ENCODE results near the gene DUSP16.
"Not testable (repeated sequence)": the region's sequence is repeated elsewhere in the genome, so short reads cannot be mapped to it uniquely, and the experiment has no call there.

DUSP16 gene, protein sequence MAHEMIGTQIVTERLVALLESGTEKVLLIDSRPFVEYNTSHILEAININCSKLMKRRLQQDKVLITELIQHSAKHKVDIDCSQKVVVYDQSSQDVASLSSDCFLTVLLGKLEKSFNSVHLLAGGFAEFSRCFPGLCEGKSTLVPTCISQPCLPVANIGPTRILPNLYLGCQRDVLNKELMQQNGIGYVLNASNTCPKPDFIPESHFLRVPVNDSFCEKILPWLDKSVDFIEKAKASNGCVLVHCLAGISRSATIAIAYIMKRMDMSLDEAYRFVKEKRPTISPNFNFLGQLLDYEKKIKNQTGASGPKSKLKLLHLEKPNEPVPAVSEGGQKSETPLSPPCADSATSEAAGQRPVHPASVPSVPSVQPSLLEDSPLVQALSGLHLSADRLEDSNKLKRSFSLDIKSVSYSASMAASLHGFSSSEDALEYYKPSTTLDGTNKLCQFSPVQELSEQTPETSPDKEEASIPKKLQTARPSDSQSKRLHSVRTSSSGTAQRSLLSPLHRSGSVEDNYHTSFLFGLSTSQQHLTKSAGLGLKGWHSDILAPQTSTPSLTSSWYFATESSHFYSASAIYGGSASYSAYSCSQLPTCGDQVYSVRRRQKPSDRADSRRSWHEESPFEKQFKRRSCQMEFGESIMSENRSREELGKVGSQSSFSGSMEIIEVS

DNA sequence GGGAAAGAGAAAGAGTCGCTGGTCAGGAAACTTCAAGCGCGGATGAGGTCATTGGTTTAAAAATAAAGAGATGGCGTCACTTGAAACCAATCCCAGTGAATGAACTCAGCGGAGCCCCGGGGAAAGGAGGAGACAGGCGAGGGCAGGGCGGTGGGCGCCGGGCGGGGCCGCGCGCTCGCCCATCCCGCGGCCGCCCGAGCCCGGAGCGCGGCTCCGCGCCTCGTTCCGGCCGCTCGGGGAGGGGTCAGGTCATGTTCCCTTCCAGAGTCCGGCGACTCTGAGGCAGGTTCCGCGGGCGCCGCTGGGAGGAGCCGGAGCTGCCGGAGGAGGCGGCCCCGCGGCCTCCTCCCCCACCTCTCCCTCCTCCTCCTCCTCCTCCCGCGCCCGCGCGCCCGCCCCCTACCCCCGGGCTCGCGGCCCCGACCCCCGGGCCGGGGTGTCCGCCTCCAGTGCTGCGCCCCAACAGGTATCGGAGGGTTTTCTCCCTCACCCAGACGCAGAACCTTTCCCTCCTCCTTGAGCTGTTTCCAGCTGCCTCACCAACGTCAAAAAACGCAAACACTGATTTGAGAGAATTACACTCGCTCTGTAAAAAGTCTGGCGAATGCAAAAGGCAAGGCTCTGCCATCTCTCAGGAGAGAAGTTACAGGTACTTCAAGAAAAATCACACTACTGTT lies at the start of gene DUSP16:
DUSP16 (minus strand) TSS at position 279 of the 677 bp plus-strand sequence. CDS start 41,765 bp downstream, outside the sequence.
- peak; percentile 89 to 94 for DNase-seq

DNA sequence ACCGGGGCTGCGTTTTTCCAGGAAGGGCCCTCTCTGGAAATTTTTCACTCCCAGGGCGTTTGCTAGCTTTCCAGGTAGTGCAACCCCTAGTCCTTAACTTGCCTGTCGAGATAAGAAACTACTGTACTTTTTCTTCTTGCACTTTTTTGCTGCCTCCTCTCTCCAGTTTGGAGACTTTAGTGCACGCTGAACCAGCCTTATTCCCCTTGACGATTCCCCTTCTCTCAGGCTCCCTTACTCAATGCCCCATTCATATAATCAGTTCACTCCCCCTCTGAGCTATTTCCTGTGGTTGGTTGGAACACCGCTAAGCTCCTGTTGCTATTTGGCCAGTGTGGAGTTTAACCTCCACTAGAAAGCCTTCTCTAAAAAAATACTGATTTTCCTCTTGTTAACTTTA lies 49.7 kb upstream of the DUSP16 start:
- DNase-seq = peak in 1 of 2 donors; percentile 51

DNA sequence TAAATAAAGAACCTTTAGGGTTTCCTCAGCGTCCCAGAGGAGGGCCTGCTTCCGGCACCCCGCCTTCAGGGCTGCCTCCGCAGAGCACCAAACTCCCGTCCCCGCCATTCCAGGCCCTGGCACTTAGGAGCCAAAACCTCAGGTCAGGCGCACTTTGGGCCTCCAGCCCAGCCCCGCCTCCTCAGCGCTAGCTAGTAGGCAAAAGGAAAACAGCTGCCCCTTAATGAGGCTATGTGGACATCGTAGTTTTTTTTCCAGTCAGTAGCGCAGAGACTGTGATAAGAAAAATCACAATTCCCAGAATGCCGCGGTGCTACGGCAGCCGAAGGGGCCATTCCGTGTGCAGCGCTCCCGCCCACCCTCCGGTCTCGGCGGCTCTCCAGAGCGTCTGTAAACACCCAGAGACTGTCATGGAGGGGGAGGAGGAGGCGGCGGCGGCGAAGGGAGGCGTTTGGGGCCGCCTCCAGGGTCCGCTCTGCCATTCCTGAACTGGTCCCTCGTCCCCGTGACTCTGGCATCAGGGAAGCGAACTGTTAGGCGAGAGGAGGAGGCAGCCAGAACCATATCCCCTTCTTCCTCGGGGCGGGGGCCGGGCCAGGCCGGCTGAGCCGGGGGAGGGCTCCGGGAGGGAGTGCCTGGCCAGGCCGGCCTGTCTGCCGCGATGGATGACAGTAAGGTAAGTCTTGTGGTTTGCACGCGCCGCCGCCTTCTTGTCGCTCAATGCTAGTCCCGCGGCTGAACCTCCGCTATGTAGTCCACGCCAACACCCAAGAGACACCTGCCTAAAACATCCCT lies 49.0 kb upstream of the DUSP16 start, which contains the start of gene CREBL2:
CREBL2 (plus strand) TSS at position 365 of the 795 bp plus-strand sequence; CDS start at position 662, 297 bp downstream.
- DNase-seq = peak; percentile 87 to 90

DNA sequence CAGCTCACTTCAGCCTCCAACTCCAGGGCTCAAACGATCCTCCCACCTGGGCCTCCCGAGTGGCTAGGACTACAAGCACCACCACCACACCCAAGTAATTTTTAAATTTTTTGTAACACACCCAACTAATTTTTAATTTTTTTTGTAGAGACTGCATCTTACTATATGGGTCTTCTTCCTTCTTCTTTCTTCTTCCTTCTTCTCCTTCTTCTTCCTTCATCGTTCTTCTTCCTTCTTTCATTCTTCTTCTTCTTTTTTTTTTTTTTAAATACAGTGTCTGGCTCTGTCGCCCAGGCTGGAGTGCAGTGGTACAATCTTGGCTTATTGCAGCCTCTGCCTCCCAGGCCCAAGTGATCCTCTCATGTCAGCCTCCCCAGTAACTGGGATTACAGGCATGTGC lies 48.0 kb upstream of the DUSP16 start:
- no peak for DNase-seq

DNA sequence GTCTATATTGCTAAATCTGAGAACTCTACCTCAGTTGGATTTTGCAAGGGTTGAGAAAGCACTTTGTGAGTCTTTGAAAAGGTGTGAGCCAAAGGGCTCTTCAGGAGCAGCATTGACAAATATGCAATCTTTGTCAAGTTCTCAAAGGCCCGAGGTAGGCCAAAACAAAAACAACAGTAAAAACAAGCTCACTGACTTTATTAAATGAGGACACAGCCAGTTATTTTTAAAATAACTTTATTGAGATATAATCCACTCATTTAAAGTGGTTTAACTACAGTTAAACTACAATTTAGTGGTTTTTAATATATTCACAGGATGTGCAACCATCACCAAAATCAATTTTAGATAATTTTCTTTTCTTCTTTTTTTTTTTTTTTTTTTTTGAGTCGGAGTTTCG lies 47.0 kb upstream of the DUSP16 start:
- DNase-seq = no peak

DNA sequence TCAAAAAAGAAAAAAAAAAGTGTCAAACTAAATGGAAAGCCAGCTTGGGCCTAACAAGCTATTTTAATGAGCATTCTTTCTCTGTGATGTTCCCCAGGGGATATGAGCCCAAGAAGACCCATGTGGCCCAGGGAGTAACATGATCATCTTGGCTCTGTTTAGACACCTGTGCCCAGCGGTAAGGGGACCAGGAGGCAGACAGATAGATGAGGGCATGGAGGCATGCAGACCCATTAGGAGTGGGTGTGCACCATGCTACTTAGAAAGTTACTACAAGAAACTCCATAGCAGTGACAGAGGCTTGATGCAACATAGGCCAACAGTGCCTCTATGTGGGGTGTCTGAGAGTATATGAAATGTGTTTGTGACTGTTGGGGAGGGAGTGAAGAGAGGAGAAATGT lies 45.9 kb upstream of the DUSP16 start:
- peak in 1 of 2 donors; percentile 3 for DNase-seq

DNA sequence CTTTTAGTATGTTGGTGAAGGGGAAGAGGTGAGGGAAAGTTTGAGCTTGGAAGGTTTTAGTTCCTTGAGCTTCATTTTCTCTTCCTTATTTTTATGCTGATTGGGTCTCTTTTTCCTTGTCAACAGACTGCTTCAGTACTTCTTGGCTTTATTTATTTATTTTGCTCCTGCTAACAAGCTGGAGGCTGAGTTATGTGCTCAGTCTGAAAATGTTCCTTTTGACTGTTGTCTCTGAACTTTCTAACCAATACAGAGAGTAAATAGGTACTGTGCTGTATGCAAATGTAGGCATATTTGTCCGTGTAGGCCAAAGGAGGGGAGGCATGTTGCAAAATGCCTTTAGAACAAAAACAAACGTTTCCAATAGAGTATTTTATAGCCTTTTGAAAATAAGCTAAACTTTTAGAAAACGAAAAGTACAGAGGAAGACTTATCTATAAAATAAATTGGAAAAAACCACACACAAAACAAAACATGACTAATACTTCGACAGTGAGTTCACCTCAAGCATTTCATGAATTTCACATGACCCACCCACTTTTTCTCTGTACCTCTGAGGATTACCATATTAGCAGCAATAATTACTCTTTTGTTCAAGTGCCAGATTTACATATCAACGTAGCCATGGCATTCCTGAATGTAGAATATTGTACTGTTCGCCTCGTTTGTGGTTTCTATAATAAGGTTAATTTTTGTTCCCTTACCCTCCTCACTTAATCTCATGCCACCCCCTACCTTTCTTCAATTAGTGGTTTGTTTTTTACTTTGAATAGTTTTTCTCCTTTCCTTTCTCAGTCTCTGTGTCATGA lies 44.3 kb upstream of the DUSP16 start:
- DNase-seq = no peak

DNA sequence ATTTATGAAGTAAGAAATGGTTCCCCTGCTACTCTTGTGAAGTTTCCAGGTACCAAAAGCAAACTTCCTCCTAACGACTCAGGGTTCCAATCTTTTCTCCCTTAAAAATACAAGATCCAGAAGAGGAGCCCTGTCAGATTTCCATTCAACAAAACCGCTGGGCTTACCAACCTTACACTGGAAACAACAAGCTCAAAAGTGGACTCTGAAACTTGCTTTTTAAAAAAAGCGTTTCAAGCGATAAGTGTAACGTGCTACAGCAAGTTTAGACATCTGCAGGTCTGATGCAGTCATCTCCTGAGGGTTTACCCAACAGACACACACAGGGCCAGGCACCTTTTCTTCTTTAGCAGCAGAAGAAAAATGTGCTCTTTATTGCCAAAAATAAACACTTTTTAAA lies 42.1 kb upstream of the DUSP16 start:
- DNase-seq = no peak

DNA sequence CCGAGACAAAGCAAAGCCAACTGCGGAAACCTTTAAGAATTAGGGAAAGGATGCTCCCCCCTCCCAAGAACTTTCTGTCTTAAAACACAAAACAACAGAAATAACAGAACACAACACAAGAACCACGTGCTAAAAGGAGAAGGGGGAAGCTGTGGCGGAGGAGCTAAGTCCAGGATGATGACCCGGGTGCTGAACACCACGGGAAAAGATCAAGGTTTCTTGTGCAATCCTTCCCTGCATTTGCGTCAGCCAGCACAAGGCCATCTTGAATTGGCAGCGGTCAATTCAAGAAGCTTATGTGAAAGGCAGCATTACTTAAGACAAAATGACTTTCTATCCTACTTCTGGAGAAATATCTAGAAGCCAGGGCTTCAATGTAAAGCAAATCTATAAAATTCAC lies 38.0 kb upstream of the DUSP16 start:
- DNase-seq = peak in 1 of 2 donors; percentile 26

DNA sequence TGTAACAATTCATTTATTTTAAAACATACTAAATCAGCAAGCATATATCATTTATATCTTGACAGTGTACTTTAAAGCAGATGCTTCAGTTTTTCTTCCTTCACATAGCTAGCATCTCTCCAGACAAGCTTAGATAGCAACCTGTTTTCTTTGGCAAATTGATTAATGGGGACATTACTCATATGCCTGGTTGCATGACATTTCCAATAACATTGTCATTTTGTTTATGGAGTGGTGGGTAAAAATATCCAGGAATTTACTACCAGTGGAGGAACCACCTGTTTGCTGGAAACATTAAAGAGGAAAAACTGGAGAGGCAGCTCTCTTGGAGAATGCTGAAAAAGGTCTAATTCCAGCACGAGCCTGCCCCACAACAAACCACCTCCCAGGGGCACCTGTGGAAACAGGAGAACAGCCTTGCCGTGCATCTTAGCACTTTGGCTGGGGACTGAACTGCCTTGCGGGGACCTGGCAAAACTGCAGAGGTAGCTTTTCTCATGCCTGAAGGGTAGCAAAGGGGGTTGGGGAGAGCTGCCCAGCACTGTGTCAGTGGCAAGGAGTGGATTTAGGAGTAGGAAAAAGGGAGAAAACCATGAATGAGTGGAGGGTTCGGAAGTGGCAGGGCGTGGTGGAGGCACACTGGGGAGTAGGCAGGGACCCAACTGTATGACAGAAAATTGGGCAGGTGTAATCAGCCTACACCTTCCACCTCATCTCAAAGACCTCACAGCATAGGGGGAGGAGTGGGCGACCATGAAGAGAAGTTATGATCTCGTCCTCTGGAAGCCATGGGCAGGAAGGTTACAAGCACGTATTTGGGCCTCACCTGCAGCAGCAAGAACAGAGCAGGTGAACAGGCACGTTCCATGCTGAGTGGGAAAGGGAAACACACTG lies 37.3 kb upstream of the DUSP16 start:
- no peak for DNase-seq

DNA sequence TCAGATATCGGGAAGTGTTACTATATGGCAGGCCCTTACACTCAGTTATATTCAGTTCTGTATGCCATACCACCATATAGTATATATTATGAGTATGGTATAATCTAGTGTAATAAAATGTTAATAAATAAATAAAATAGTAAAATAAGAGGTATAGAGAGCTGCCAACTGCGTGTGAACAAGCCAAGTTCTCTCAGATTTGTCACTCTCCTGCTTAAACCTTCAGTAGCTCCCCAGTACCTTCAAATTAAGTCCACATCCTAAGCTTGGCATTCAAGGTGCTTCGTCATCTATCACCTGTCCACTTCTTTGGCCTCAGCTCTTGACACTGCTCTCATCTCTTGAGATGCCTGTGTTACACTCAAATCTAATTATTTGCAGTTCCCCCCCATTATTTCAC lies 36.2 kb upstream of the DUSP16 start:
- no peak for DNase-seq

DNA sequence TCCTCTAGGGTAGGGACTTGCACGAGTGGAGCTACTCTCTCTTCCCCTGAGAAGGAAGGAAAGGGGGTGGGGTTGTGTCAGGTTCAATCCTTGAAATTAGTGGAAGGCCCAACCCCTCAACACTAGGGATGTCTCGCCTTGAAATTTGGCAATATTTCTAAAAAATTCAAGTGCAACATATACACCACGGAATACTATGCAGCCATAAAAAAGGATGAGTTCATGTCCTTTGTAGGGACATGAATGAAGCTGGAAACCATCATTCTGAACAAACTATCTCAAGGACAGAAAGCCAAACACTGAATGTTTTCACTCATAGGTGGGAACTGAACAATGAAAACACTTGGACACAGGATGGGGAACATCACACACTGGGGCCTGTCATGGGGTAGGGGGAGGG lies 33.9 kb upstream of the DUSP16 start:
- DNase-seq = not testable (repeated sequence)

DNA sequence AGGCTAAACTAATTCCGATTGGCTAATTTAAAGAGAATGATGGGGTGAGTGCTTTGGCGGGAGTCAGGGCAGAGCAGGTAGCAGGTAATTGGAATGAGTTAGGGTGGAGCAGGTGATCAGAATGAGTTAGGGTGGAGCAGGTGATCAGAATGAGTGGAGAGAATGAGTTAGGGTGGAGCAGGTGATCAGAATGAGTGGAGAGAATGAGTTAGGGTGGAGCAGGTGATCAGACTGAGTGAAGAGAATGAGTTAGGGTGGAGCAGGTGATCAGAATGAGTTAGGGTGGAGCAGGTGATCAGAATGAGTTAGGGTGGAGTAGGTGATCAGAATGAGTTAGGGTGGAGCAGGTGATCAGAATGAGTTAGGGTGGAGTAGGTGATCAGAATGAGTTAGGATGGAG lies 33.3 kb upstream of the DUSP16 start:
- not testable (repeated sequence) for DNase-seq

DNA sequence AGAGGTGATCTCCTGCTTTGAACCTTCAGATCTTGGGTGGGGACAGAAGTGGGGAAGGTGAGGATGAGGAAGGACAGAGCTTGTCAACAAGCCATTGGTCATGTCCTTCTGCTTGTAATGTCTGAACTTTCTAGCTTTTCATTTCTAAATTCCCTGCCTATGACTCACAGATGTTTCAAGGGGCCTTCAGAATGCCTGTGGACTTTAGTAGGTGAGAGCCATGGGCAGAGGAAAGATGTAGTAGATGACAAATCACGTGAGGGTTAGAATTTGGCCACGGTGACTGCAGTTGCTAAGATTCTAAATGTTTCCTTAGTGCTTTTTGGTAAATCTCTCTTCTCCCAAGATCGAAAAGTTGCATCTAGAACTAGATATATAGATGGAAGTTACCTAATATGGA lies 30.3 kb upstream of the DUSP16 start:
- no peak for DNase-seq

DNA sequence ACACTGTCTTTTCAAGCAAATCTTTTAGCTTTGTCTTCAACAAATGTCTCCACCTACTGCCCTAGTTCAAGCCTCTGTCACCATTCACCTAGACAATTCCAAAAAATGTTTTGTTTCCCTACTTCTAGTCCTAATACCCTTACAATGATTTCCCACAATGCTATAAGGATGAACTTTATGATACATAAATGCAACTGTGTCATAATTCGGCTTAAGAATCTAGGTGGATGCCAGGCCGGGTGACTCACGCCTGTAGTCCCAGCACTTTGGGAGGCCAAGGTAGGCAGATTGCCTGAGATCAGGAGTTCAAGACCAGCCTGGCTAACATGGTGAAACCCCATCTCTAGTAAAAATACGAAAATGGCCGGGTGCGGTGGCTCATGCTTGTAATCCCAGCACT lies 28.3 kb upstream of the DUSP16 start:
- no peak for DNase-seq

DNA sequence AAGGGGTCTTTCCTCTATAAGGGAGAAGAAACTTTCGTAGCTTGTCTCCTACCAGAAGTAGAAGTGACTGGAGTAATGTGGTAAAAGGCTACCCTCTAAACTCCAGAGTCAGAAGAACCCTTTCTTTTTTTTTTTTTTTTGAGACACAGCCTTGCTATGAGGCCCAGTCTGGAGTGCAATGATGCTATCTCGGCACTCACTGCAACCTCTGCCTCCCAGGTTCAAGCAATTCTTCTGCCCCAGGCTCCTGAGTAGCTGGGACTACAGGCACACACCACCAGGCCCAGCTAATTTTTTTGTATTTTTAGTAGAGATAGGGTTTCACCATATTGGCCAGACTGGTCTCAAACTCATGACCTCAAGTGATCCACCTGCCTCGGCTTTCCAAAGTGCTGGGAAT lies 25.8 kb upstream of the DUSP16 start:
- not testable (repeated sequence) for DNase-seq

DNA sequence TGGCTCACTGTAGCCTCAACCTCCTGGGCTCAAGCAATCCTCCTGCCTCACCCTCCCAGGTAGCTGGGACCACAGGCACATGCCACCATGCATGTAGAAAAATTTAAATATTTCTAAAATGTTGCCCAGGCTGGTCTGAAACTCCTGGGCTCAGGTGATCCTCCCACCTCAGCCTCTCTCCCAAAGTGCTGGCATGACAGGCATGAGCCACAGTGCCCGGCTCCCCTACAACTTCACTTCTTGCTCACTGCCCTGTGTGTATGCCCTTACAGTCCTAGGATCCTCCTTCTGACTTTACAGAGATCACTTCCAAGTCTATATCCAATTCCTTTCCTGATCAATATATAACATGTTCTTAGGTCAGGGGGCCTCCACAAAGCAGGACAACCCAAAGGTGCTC lies 25.2 kb upstream of the DUSP16 start:
- DNase-seq = no peak

DNA sequence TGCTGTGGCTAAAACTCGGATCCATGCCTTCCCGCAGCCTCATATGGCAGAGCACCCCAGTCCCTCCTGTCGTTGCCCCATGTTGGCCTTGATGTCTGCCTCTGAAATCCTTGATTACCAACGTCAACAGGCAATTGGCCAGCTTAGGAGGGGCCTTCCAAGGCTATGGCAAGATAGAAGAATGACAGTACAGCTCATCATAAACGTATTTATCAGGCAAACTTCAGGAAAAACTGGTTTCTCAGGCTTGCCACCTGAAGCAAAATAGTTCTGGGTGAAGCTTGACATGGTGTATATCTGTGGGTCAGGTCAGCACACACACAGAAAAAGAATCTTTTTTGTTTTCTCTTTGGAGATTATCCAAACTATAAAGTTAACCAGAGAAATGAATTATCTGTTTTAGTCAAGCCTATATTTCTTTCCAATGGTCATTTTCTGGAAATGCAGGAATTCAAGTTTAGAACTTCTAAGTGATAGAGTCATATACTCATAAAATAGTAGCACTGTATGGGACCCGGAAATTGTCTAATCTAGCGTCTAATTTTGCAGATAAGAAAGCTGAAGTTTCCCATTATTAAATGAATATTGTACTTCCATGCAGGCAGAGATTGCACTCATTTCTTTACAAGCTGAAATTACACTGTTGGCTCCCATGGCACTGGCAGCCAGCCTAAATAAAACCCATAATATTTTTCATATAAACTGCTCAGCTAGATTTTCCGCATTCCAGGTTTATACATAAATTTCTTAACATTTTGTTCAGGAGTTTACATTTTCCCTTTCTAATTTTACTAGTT lies 24.4 kb upstream of the DUSP16 start:
- no peak for DNase-seq

DNA sequence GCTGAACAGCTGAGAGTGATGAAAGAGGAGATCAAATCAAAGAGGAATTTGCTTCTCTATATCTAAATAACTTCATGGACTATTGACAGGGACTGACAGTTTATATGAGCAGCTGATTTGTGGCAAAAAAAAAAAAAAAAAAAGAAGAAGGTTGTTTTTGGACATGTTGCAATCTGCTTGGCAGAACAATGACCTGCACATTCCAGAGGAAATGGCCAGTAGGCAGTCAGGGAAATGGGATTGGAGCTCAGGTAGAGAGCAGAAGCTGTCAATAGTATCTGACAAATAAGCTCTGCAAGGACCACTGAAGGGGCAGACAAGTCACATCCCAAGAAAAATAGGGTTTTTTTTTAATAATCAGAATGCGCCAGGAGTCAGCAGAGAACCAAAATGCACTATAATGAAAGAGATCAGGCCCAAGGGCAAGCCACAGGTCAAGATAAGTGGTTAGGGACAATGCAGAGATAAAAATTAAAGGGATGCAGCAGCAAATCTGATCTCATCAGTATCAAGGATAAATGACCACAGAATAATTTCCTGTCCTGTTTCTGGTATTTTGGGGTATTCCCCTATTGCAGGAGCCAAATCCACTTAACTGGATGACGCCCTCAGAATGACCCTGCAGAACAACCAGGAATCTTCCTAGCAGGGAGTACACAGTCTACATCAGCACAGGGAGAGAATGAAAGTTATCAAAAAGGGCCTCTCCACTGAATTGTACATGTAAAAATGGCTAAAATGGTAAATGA lies 22.6 kb upstream of the DUSP16 start:
- DNase-seq = no peak
